RPMI7951 (cell line): ENCODE results near the gene GCSAM. TPM values are rescaled to one million over a fixed set of nuclear protein-coding genes. Genes with fewer than 3 reads are reported as not detected.

ENCODE experiments used
- DNase-seq: peaks from one replicate; pipeline ENCODE4 v3.0.0-alpha.2; 2012; ENCODE audit warnings: low read depth
- total RNA-seq: library from RNA; depleted of rRNA; stranded (reverse); fragments of >200 nt; shearing (Covaris generic); gene quantifications from 2 replicates; pipeline ENCODE4 v1.2.3, GENCODE V29; 2014

Gene GCSAM
- total RNA-seq, 1 experiment from 2014 or later, result not detected

- DNase-seq, result no peak
These were observed 3.0 kb downstream of the GCSAM start for GRCh38 chr3:112129925-112130637.

- peak; percentile 79 for DNase-seq
These were observed 4.0 kb downstream of the GCSAM start for GRCh38 chr3:112128843-112129727.

GRCh38 chr3:112127522-112128494, 5.2 kb downstream of the GCSAM start:
- DNase-seq, result no peak

GRCh38 chr3:112126511-112126911, 6.5 kb downstream of the GCSAM start:
- peak; percentile 23 for DNase-seq

DNA sequence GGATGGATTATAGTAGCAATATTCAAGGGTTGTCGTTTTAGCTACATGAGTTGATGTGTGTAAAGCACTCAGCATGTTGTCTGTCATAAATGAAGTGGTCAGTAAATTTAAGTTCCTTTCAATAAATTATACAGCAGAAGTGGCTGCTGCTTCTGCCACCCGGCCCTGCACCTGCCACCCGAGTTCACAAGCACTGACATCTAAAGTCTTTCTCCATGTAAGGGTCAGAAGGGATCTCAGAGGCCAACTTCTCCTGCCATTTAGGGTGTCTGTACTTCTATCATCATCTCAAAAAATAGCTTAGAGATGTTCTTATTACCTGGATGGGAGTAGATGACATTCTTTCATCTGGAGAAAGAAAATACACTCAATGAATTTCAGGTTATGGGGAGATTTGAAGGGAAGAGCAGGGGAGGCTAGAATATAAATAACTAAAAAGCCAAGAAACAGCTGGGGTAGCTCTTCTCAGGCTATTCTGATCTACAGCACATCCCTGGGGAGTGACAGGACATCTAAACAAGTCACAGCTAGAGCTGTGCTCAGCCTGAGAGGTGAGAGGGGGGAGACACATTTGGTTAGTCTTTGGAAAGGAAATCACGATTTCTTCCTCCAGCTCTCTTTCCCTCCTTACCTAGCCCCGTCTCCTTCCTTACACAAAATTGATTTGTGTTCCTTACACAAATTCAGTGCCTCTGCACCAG, 8.0 kb downstream of the GCSAM start:
- no peak for DNase-seq

DNA sequence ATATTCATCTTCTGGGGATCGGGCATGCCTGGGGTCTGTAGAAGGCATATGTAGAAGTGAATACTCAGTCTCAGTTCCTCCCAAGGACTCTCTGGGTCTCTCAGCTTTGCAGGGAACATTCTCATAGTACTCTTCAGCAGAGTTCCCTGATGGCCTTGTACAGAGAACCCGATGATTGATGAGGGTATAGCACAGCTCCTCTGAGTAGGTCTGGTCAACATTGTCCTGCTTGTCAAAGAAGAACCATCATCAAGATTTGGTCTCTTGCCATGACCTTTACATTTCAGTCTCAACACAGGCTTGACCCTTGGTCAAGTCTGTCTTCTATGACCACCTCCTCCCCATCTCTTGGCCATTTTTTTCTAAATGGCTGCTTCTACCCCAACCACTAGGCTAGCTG, 9.5 kb downstream of the GCSAM start:
- DNase-seq, result no peak

DNA sequence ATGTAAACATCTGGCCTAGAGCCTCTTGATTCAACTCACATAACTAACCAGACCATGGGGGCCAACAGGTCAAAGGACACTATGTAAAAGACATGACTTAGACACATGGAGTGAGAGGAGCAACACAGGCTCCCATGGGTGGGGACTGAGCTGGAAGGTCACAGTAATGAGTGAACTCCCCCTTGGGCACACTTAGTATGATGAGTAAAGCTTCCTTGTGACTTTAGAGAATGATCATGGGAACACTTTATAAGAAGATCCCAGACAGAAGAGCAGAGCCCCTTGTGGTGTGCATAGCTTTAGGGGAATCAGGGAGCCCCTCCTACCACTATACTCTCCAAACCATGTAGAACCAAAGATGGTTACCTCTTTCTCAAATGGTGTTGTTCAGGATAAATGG, 10.2 kb downstream of the GCSAM start:
- DNase-seq, result no peak

GRCh38 chr3:112121577-112122547, 11.2 kb downstream of the GCSAM start:
- no peak for DNase-seq

DNA sequence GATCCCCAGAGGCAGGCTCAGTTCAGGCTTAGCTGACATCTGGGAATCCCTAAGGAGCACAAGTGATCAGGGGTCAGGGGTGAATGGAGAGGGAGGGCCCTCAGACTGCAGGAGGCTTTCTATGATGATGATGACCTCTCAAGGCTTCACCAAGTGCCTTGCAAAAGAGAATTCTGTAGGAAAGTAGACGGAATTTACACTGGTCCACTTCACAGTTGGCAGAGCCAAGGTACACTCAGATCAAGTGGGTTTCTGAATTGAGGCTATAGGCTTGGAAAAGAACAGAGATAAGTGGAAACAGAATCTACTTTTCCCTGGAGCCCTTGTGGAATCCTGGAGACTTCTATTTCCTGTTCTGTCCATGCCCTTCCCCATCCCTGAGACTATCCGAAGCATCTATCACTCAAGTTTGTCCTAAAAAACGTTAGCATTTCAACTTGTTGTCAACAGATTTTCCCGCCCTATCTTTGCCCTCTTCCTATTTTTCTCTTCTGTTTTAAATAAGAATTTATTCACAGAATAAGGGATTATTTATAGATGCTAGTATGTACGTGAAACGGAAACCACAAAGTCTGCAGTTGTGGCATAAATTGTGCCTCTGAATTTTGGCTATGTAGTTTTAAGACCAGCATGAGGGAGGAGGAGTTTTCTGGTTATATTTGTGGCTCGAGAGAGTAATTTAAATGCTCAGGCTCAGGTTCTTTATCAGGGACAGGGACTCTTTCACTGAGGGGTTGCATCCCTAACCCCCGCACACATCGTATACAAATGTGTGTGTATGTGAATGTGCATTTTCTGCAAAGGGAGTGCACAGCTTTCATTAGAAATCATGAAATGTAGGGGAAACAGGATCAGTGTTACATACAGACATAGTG, 12.8 kb downstream of the GCSAM start:
- no peak for DNase-seq

DNA sequence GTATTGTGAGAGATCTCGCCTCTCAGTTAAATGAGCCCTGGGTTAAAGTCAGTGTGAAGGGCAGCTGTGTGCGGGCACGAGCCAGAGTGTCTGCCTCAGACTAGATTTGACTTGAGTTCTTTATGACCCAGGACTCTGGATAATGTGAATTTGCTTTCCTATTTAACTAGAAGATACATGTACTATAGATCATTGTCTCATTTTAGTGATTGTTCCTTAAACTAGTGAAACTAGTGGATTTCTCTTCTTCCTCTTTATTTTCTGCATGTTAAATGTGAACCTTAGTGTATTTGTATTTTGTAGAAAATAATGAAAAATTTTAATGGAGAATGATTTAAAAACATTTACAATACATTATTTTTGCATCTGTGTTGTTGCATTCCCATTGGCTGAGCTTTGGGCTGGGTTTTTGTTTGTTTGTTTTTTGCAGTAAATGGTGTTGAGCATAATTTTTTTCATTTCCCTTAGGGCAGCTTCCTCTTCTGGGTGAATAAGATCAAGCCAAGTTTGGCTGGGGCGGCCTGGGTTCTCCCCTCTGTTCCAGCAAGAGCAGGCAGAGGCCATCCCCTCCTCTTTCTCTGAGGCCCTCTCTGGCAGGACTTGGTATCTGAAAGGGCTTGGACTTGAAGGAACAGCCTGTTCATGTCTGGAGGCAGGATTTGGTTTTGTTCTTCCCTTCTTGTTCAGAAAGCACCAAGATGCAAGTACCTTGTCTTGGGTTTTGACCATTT, 15.0 kb downstream of the GCSAM start:
- no peak for DNase-seq

- DNase-seq, result no peak
These were observed 15.6 kb downstream of the GCSAM start for GRCh38 chr3:112117415-112117814.

DNA sequence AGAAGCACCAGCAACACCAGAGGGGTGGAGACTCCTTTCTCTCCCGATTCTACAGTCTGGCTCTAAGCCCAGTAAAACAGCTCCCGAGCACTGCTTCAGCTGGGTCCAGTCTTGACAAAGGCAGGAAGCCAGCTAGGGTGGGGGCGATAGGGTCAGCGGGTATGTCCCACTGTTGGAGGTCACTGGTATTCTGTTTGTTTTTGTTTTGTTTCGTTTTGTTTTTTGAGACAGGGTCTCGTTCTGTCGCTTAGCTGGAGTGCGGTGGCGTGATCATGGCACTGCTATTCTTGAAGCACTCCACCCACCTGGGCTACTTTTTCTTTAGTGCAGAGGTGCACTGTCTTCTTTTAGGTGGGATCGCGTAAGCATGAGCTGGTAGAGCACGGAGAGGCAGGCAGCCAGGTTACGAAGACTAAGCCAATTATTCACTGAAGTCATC, 16.3 kb downstream of the GCSAM start:
- no peak for DNase-seq

GRCh38 chr3:112115806-112116383, 17.2 kb downstream of the GCSAM start:
- no peak for DNase-seq

- DNase-seq, result no peak
These were observed 17.8 kb downstream of the GCSAM start for GRCh38 chr3:112115161-112115739.

- DNase-seq, result no peak
These were observed 18.4 kb downstream of the GCSAM start for GRCh38 chr3:112114576-112115160.

DNA sequence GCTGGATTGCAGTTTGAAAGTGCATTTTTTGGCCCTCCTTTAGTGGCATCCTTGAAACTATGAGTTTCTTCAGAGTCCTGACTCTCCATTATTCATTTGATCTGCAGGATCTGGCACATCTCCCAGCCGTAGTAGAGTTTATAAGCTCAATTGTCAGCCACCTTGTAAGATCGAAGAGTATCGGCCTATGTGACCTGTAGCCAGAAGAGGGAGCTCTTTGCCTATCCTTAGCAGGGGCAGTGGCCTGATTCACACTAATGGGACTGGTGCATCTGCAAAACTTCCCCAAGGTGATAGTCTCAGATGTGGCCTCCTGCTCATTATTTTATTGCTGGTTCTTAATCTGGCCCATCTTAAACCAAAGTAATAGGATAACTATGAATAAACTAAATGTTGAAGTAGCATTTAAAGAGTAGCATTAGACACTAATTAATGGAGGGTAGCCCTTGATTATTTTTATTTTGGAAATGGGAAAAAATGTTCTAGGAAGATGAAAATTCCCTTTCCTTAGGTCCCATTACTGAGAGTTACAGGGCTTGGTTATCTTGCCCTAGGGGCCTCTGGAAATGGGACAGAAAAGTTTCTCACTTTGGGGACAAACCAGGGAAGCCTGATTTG, 21.2 kb downstream of the GCSAM start:
- DNase-seq, result peak; percentile 53

- no peak for DNase-seq
These were observed 23.7 kb downstream of the GCSAM start for GRCh38 chr3:112109322-112109721.
